Keratinocyte (primary cell): ENCODE results near the gene AEBP1. TPM values are rescaled to one million over a fixed set of nuclear protein-coding genes. Genes with fewer than 3 reads are reported as not detected.

Experiments
- DNase-seq: peaks from one replicate; pipeline ENCODE4 v3.0.0-alpha.2; 2011; ENCODE audit warnings: low read depth, missing footprints, low spot score
- FAIRE-seq: peaks from 2 replicates; lab custom pipeline; 2011; peaks lifted over from hg19 to GRCh38; lab: Jason Lieb, UNC
- H2AFZ ChIP-seq: 2 replicates; pipeline ENCODE4 v1.6.0; 2012; ENCODE audit warnings: low read length, control low read depth, inconsistent platforms; ENCODE audit not compliant: control insufficient read depth
- H3K27ac ChIP-seq: 2 replicates; pipeline ENCODE4 v1.5.1; 2011; ENCODE audit warnings: low read length; ENCODE audit not compliant: control insufficient read depth, insufficient read depth
- H3K27me3 ChIP-seq: 3 replicates; pipeline ENCODE4 v1.6.0; 2011; ENCODE audit warnings: low read length; ENCODE audit not compliant: control insufficient read depth, insufficient read depth; ENCODE audit errors: extremely low read depth
- H3K36me3 ChIP-seq, 2 experiments: 2 replicates in 1 of 2; 3 replicates in 1 of 2; pipeline ENCODE4 v1.5.1; 2011; ENCODE audit warnings: low read length in 2 of 2, mild to moderate bottlenecking in 1 of 2; ENCODE audit not compliant: control insufficient read depth in 2 of 2, insufficient read depth in 2 of 2; ENCODE audit errors: extremely low read depth in 1 of 2
- H3K4me1 ChIP-seq: 3 replicates; pipeline ENCODE4 v1.5.1; 2011; ENCODE audit warnings: low read length; ENCODE audit not compliant: control insufficient read depth, insufficient read depth; ENCODE audit errors: extremely low read depth
- H3K4me2 ChIP-seq: 3 replicates; pipeline ENCODE4 v1.6.0; 2011; ENCODE audit warnings: low read depth, low read length; ENCODE audit not compliant: control insufficient read depth, insufficient read depth; ENCODE audit errors: extremely low read depth
- H3K4me3 ChIP-seq, 3 experiments: fragments of 200-600 bp in 1 of 3; sonication (generic) in 1 of 3; 2 replicates in 2 of 3; 3 replicates in 1 of 3; pipeline ENCODE4 v1.5.1; 2011 to 2016; ENCODE audit warnings: low read length in 3 of 3, mild to moderate bottlenecking in 3 of 3, control low read depth in 2 of 3, inconsistent platforms in 1 of 3, low read depth in 1 of 3, mixed read lengths in 1 of 3, mixed run types in 1 of 3, moderate library complexity in 1 of 3; ENCODE audit not compliant: control insufficient read depth in 2 of 3, insufficient read depth in 2 of 3; ENCODE audit errors: extremely low read depth in 1 of 3
- H3K79me2 ChIP-seq: 2 replicates; pipeline ENCODE4 v1.6.0; 2012; ENCODE audit warnings: low read length; ENCODE audit not compliant: control insufficient read depth, insufficient read depth
- H3K9ac ChIP-seq: 3 replicates; pipeline ENCODE4 v1.6.0; 2011; ENCODE audit warnings: low read length; ENCODE audit not compliant: control insufficient read depth, insufficient read depth; ENCODE audit errors: extremely low read depth
- H3K9me1 ChIP-seq: 3 replicates; pipeline ENCODE4 v1.6.0; 2011; ENCODE audit warnings: low read length; ENCODE audit not compliant: control insufficient read depth, insufficient read depth; ENCODE audit errors: extremely low read depth
- H3K9me3 ChIP-seq: 2 replicates; pipeline ENCODE4 v1.5.1; 2012; ENCODE audit warnings: low read depth, low read length; ENCODE audit not compliant: control insufficient read depth
- H4K20me1 ChIP-seq: 3 replicates; pipeline ENCODE4 v1.6.0; 2011; ENCODE audit warnings: low read length; ENCODE audit not compliant: control insufficient read depth, insufficient read depth; ENCODE audit errors: extremely low read depth
- EZH2 ChIP-seq: IDR thresholded peaks from one replicate; pipeline ENCODE4 v1.6.1; 2012; ENCODE audit warnings: inconsistent platforms, mild to moderate bottlenecking, low read length, moderate library complexity
- dilution Hi-C: fragments of 300-500 bp; cut with MboI; formaldehyde crosslinking; loops from one replicate; pipeline ENCODE4 v1.7.0; 2020; ENCODE audit warnings: low sequenced_read_pairs; ENCODE audit not compliant: extremely low pct_ligation_motif_present
- polyA plus RNA-seq, 5 experiments: library from polyadenylated mRNA; depleted of rRNA in 3 of 5; stranded (reverse) in 3 of 5; stranded (forward) in 1 of 5; unstranded in 1 of 5; fragments of >200 nt; gene quantifications; 1 replicate in 1 of 5; 2 replicates in 3 of 5; 3 replicates in 1 of 5; pipeline versions ENCODE4 v1.2.1 to v1.2.3, GENCODE V29; 2011 to 2012; ENCODE audit warnings: missing spikeins in 2 of 5, low read depth in 1 of 5, low replicate concordance in 1 of 5
- TF ChIP-seq, protein P1 (sequence below), 3 experiments: IDR thresholded peaks in 1 of 3; conservative IDR thresholded peaks in 1 of 3; optimal IDR thresholded peaks in 1 of 3; 2 replicates in 2 of 3; 3 replicates in 1 of 3; pipeline versions ENCODE3 to v1.5.1; 2011; ENCODE audit warnings: low read length in 3 of 3, mild to moderate bottlenecking in 3 of 3, moderate library complexity in 2 of 3, control low read depth in 1 of 3, inconsistent platforms in 1 of 3; ENCODE audit not compliant: insufficient read depth in 2 of 3; ENCODE audit errors: extremely low read depth in 1 of 3

The AEBP1 gene
- polyA plus RNA-seq, 1 donor (not counting 4 experiments of a cell fraction or from before 2014, with no cell fraction given) = 0.03 TPM

DNA sequence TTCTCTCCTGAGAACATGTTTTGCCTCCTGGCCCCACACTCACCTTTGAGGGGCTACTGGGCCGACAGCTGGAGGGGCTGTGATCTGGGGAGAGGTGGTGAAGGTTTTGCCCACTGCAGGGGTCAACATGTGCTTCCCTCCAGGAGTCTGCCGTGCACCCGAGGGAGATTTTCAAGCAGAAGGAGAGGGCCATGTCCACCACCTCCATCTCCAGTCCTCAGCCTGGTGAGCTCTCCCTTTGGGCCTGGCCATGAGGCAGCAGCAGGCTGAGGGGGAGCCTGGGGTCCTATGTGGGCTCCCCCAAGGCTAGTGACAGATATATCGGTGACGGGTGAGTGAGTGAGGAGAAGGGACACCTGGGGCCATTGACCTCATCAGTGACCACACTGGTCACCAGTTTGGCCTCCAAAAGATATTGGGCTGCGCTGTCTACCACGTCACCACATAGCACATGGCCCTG is 45.4 kb upstream of the AEBP1 start:
- Histone ChIP-seq H3K79me2 (peaks cover 5% of the 10 kb centered on the region), H3K9ac (no peak overlapping the region), H3K9me1 (no peaks in the 10 kb centered on the region), H3K36me3 (peaks cover 48 to 55% of the 10 kb centered on the region in 2 experiments), H3K27me3 (no peaks in the 10 kb centered on the region), H3K27ac (no peak overlapping the region), H3K4me2 (no peak overlapping the region), H3K4me1 (peaks cover 3% of the 10 kb centered on the region), H2AFZ (no peak overlapping the region), H4K20me1 (peaks cover 6% of the 10 kb centered on the region), H3K9me3 (no peaks in the 10 kb centered on the region), H3K4me3 (no peak overlapping the region)
- no peak for DNase-seq
- FAIRE-seq = no peak
- TF ChIP-seq, protein P1, sequence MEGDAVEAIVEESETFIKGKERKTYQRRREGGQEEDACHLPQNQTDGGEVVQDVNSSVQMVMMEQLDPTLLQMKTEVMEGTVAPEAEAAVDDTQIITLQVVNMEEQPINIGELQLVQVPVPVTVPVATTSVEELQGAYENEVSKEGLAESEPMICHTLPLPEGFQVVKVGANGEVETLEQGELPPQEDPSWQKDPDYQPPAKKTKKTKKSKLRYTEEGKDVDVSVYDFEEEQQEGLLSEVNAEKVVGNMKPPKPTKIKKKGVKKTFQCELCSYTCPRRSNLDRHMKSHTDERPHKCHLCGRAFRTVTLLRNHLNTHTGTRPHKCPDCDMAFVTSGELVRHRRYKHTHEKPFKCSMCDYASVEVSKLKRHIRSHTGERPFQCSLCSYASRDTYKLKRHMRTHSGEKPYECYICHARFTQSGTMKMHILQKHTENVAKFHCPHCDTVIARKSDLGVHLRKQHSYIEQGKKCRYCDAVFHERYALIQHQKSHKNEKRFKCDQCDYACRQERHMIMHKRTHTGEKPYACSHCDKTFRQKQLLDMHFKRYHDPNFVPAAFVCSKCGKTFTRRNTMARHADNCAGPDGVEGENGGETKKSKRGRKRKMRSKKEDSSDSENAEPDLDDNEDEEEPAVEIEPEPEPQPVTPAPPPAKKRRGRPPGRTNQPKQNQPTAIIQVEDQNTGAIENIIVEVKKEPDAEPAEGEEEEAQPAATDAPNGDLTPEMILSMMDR (optimal IDR thresholded peaks at IDR 0.05 in 1 of 3, IDR thresholded peaks at IDR 0.05 in 1 of 3, conservative IDR thresholded peaks at IDR 0.05 in 1 of 3; ENCODE audit: extremely low read depth in 1 of 3, insufficient read depth in 2 of 3, low read length in 3 of 3) = no peak
- TF ChIP-seq EZH2 = no peak
- dilution Hi-C loops = no loop called here

GRCh38 chr7:44059219-44060090 is 44.7 kb upstream of the AEBP1 start:
- H3K4me2 ChIP-seq = no peak overlapping the region
- H3K27ac ChIP-seq = no peak overlapping the region
- peaks cover 3% of the 10 kb centered on the region for H3K4me1 ChIP-seq
- H2AFZ ChIP-seq = no peak overlapping the region
- TF ChIP-seq, protein P1 (optimal IDR thresholded peaks at IDR 0.05 in 1 of 3, IDR thresholded peaks at IDR 0.05 in 1 of 3, conservative IDR thresholded peaks at IDR 0.05 in 1 of 3; ENCODE audit: extremely low read depth in 1 of 3, insufficient read depth in 2 of 3, low read length in 3 of 3) = no peak
- no peak for TF ChIP-seq EZH2
- peaks cover 6% of the 10 kb centered on the region for H4K20me1 ChIP-seq
- H3K9me1 ChIP-seq = no peaks in the 10 kb centered on the region
- H3K4me3 ChIP-seq = no peak overlapping the region
- H3K9me3 ChIP-seq = no peaks in the 10 kb centered on the region
- H3K9ac ChIP-seq = no peak overlapping the region
- dilution Hi-C loops = no loop called here
- FAIRE-seq = no peak
- no peaks in the 10 kb centered on the region for H3K27me3 ChIP-seq
- H3K79me2 ChIP-seq = peaks cover 5% of the 10 kb centered on the region
- DNase-seq = no peak
- peaks cover 48 to 55% of the 10 kb centered on the region in 2 experiments for H3K36me3 ChIP-seq
